ENCODE measurements around the gene RNF141.

DNA sequence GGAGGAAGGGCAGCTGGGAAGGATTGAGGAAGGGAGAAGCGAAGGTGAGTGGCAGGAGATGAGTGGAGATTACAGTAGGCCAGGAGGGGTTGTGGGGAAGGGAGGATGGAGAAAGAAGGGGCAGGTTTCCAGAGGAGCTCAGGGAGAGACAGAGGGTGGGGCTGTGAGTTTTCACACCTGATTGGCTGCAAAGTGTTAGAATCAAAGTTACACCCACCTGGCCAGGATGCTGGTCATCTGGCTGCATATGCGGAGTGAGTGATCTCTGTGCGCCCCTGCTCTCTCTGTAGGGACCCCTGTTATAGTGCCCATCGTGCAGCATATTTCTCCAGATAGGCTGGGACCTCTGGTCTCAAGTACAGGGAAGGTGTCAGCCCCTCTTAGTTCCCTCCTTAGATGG lies 67.6 kb downstream of the RNF141 start:
- TF ChIP-seq, protein P1, sequence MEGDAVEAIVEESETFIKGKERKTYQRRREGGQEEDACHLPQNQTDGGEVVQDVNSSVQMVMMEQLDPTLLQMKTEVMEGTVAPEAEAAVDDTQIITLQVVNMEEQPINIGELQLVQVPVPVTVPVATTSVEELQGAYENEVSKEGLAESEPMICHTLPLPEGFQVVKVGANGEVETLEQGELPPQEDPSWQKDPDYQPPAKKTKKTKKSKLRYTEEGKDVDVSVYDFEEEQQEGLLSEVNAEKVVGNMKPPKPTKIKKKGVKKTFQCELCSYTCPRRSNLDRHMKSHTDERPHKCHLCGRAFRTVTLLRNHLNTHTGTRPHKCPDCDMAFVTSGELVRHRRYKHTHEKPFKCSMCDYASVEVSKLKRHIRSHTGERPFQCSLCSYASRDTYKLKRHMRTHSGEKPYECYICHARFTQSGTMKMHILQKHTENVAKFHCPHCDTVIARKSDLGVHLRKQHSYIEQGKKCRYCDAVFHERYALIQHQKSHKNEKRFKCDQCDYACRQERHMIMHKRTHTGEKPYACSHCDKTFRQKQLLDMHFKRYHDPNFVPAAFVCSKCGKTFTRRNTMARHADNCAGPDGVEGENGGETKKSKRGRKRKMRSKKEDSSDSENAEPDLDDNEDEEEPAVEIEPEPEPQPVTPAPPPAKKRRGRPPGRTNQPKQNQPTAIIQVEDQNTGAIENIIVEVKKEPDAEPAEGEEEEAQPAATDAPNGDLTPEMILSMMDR (IDR thresholded peaks at IDR 0.05; ENCODE audit: low read length) = no peak
- TF ChIP-seq EZH2 (optimal IDR thresholded peaks at IDR 0.05; ENCODE audit: low read depth, low read length) = no peak

Measured in MM.1S (cell line).